ENCODE data around the gene SCN3B.

SCN3B gene

GRCh38 chr11:123683428-123684170 is 29.2 kb upstream of the SCN3B start:
- Histone ChIP-seq H3K9me3 (ENCODE audit: control insufficient read depth, insufficient read depth, low read length) (no peaks in the 10 kb centered on the region), H3K27me3 (ENCODE audit: control insufficient read depth, insufficient read depth, low read length) (no peaks in the 10 kb centered on the region), H3K36me3 (ENCODE audit: control insufficient read depth, insufficient read depth, low read length) (no peaks in the 10 kb centered on the region), H3K4me3 (ENCODE audit: low read length) (no peak overlapping the region), H3K27ac (ENCODE audit: low read length) (no peak overlapping the region), H3K4me1 (ENCODE audit: control insufficient read depth, insufficient read depth, low read length) (peaks cover 1% of the 10 kb centered on the region; the same call in 1 of the 2 replicates)
- no peak for DNase-seq (ENCODE audit: low read depth, low spot score)
- WGBS (ENCODE audit: insufficient coverage, insufficient read length) = no CpG with 5 or more reads among the region's 8 CpGs

- Histone ChIP-seq H3K27ac (ENCODE audit: low read length) (no peak overlapping the region), H3K9me3 (ENCODE audit: control insufficient read depth, insufficient read depth, low read length) (no peaks in the 10 kb centered on the region), H3K36me3 (ENCODE audit: control insufficient read depth, insufficient read depth, low read length) (no peaks in the 10 kb centered on the region), H3K4me1 (ENCODE audit: control insufficient read depth, insufficient read depth, low read length) (peaks cover 1% of the 10 kb centered on the region; the same call in 1 of the 2 replicates), H3K27me3 (ENCODE audit: control insufficient read depth, insufficient read depth, low read length) (no peaks in the 10 kb centered on the region), H3K4me3 (ENCODE audit: low read length) (no peak overlapping the region)
- no CpG with 5 or more reads among the region's 5 CpGs for WGBS (ENCODE audit: insufficient coverage, insufficient read length)
- DNase-seq (ENCODE audit: low read depth, low spot score) = no peak
Observed at GRCh38 chr11:123682696-123683410, 28.4 kb upstream of the SCN3B start.

- Histone ChIP-seq H3K27me3 (ENCODE audit: control insufficient read depth, insufficient read depth, low read length) (no peaks in the 10 kb centered on the region), H3K36me3 (ENCODE audit: control insufficient read depth, insufficient read depth, low read length) (no peaks in the 10 kb centered on the region), H3K9me3 (ENCODE audit: control insufficient read depth, insufficient read depth, low read length) (no peaks in the 10 kb centered on the region), H3K4me1 (ENCODE audit: control insufficient read depth, insufficient read depth, low read length) (peaks cover 1% of the 10 kb centered on the region; the same call in 1 of the 2 replicates), H3K27ac (ENCODE audit: low read length) (no peak overlapping the region), H3K4me3 (ENCODE audit: low read length) (no peak overlapping the region)
- no CpG with 5 or more reads among the region's 2 CpGs for WGBS (ENCODE audit: insufficient coverage, insufficient read length)
- DNase-seq (ENCODE audit: low read depth, low spot score) = no peak
Observed at GRCh38 chr11:123681030-123681429, 26.6 kb upstream of the SCN3B start.

- H3K9me3 ChIP-seq (ENCODE audit: control insufficient read depth, insufficient read depth, low read length) = no peaks in the 10 kb centered on the region
- H3K36me3 ChIP-seq (ENCODE audit: control insufficient read depth, insufficient read depth, low read length) = no peaks in the 10 kb centered on the region
- H3K27me3 ChIP-seq (ENCODE audit: control insufficient read depth, insufficient read depth, low read length) = no peaks in the 10 kb centered on the region
- no CpG with 5 or more reads among the region's 2 CpGs for WGBS (ENCODE audit: insufficient coverage, insufficient read length)
- DNase-seq (ENCODE audit: low read depth, low spot score) = no peak
- no peak overlapping the region for H3K27ac ChIP-seq (ENCODE audit: low read length)
- H3K4me1 ChIP-seq (ENCODE audit: control insufficient read depth, insufficient read depth, low read length) = peaks cover 1% of the 10 kb centered on the region; the same call in 1 of the 2 replicates
- no peak overlapping the region for H3K4me3 ChIP-seq (ENCODE audit: low read length)
Observed at GRCh38 chr11:123678246-123678645, 23.8 kb upstream of the SCN3B start.

GRCh38 chr11:123677510-123677909 is 23.1 kb upstream of the SCN3B start:
- no CpG with 5 or more reads among the region's 2 CpGs for WGBS (ENCODE audit: insufficient coverage, insufficient read length)
- H3K9me3 ChIP-seq (ENCODE audit: control insufficient read depth, insufficient read depth, low read length) = no peaks in the 10 kb centered on the region
- no peak for DNase-seq (ENCODE audit: low read depth, low spot score)
- H3K27ac ChIP-seq (ENCODE audit: low read length) = no peak overlapping the region
- H3K4me3 ChIP-seq (ENCODE audit: low read length) = no peak overlapping the region
- H3K36me3 ChIP-seq (ENCODE audit: control insufficient read depth, insufficient read depth, low read length) = no peaks in the 10 kb centered on the region
- no peaks in the 10 kb centered on the region for H3K4me1 ChIP-seq (ENCODE audit: control insufficient read depth, insufficient read depth, low read length)
- no peaks in the 10 kb centered on the region for H3K27me3 ChIP-seq (ENCODE audit: control insufficient read depth, insufficient read depth, low read length)

- DNase-seq (ENCODE audit: low read depth, low spot score) = no peak
- Histone ChIP-seq H3K36me3 (ENCODE audit: control insufficient read depth, insufficient read depth, low read length) (no peaks in the 10 kb centered on the region), H3K9me3 (ENCODE audit: control insufficient read depth, insufficient read depth, low read length) (no peaks in the 10 kb centered on the region), H3K27me3 (ENCODE audit: control insufficient read depth, insufficient read depth, low read length) (no peaks in the 10 kb centered on the region), H3K4me1 (ENCODE audit: control insufficient read depth, insufficient read depth, low read length) (no peaks in the 10 kb centered on the region), H3K4me3 (ENCODE audit: low read length) (no peak overlapping the region), H3K27ac (ENCODE audit: low read length) (no peak overlapping the region)
- no CpG with 5 or more reads among the region's 2 CpGs for WGBS (ENCODE audit: insufficient coverage, insufficient read length)
Observed at GRCh38 chr11:123674297-123674696, 19.9 kb upstream of the SCN3B start.

GRCh38 chr11:123672568-123672967 is 18.1 kb upstream of the SCN3B start:
- DNase-seq (ENCODE audit: low read depth, low spot score) = no peak

GRCh38 chr11:123671534-123671933 is 17.1 kb upstream of the SCN3B start:
- Histone ChIP-seq H3K9me3 (ENCODE audit: control insufficient read depth, insufficient read depth, low read length) (no peaks in the 10 kb centered on the region), H3K27me3 (ENCODE audit: control insufficient read depth, insufficient read depth, low read length) (no peaks in the 10 kb centered on the region), H3K36me3 (ENCODE audit: control insufficient read depth, insufficient read depth, low read length) (no peaks in the 10 kb centered on the region), H3K27ac (ENCODE audit: low read length) (no peak overlapping the region), H3K4me3 (ENCODE audit: low read length) (no peak overlapping the region), H3K4me1 (ENCODE audit: control insufficient read depth, insufficient read depth, low read length) (no peaks in the 10 kb centered on the region)
- no CpG with 5 or more reads among the region's 9 CpGs for WGBS (ENCODE audit: insufficient coverage, insufficient read length)
- no peak for DNase-seq (ENCODE audit: low read depth, low spot score)

More at GRCh38 chr11:123672568-123672967, 18.1 kb upstream of the SCN3B start:
- WGBS (ENCODE audit: insufficient coverage, insufficient read length) = no CpG with 5 or more reads among the region's 5 CpGs
- Histone ChIP-seq H3K9me3 (ENCODE audit: control insufficient read depth, insufficient read depth, low read length) (no peaks in the 10 kb centered on the region), H3K27me3 (ENCODE audit: control insufficient read depth, insufficient read depth, low read length) (no peaks in the 10 kb centered on the region), H3K4me3 (ENCODE audit: low read length) (no peak overlapping the region), H3K4me1 (ENCODE audit: control insufficient read depth, insufficient read depth, low read length) (no peaks in the 10 kb centered on the region), H3K36me3 (ENCODE audit: control insufficient read depth, insufficient read depth, low read length) (no peaks in the 10 kb centered on the region), H3K27ac (ENCODE audit: low read length) (no peak overlapping the region)

GRCh38 chr11:123670081-123670480 is 15.7 kb upstream of the SCN3B start:
- no CpG with 5 or more reads among the region's 1 CpG for WGBS (ENCODE audit: insufficient coverage, insufficient read length)
- Histone ChIP-seq H3K4me3 (ENCODE audit: low read length) (no peak overlapping the region), H3K4me1 (ENCODE audit: control insufficient read depth, insufficient read depth, low read length) (no peaks in the 10 kb centered on the region), H3K36me3 (ENCODE audit: control insufficient read depth, insufficient read depth, low read length) (no peaks in the 10 kb centered on the region), H3K9me3 (ENCODE audit: control insufficient read depth, insufficient read depth, low read length) (no peaks in the 10 kb centered on the region), H3K27me3 (ENCODE audit: control insufficient read depth, insufficient read depth, low read length) (no peaks in the 10 kb centered on the region), H3K27ac (ENCODE audit: low read length) (no peak overlapping the region)
- DNase-seq (ENCODE audit: low read depth, low spot score) = no peak

GRCh38 chr11:123665306-123665705 is 10.9 kb upstream of the SCN3B start:
- H3K4me3 ChIP-seq (ENCODE audit: low read length) = no peak overlapping the region
- H3K36me3 ChIP-seq (ENCODE audit: control insufficient read depth, insufficient read depth, low read length) = no peaks in the 10 kb centered on the region
- H3K27ac ChIP-seq (ENCODE audit: low read length) = no peak overlapping the region
- DNase-seq (ENCODE audit: low read depth, low spot score) = no peak
- no peaks in the 10 kb centered on the region for H3K4me1 ChIP-seq (ENCODE audit: control insufficient read depth, insufficient read depth, low read length)
- H3K27me3 ChIP-seq (ENCODE audit: control insufficient read depth, insufficient read depth, low read length) = no peaks in the 10 kb centered on the region
- H3K9me3 ChIP-seq (ENCODE audit: control insufficient read depth, insufficient read depth, low read length) = no peaks in the 10 kb centered on the region
- WGBS (ENCODE audit: insufficient coverage, insufficient read length) = no CpG with 5 or more reads among the region's 1 CpG
